HG02884 (cell line): Measurements from ENCODE around the gene PDCL2.
A peak's percentile ranks its signal among the peaks of the same experiment; 100 is the strongest.

ENCODE experiments used
- ATAC-seq: cut with Tn5 transposase; IDR thresholded peaks from one replicate; pipeline ENCODE4 v1.9.1; 2021; ENCODE audit warnings: mild to moderate bottlenecking, moderate library complexity; ENCODE audit not compliant: unreplicated experiment

Gene PDCL2

DNA sequence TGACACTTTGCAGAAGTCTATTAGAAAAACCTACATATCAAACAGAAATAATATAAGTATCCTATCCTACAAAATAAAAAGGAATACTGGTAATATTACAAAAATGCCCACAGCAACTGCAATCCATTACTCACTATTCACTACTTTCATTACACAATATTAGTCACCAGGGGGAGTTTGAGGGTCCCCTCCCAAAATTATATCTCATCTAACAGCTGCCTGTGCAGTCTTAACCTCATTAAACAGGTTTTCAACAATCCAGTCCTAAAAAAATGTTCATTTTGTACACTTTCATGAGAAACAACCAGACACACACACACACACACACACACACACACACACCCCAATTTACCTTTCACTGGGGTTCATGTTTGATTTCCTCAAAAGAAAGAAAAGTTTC is 48.2 kb downstream of the PDCL2 start:
- no peak for ATAC-seq

DNA sequence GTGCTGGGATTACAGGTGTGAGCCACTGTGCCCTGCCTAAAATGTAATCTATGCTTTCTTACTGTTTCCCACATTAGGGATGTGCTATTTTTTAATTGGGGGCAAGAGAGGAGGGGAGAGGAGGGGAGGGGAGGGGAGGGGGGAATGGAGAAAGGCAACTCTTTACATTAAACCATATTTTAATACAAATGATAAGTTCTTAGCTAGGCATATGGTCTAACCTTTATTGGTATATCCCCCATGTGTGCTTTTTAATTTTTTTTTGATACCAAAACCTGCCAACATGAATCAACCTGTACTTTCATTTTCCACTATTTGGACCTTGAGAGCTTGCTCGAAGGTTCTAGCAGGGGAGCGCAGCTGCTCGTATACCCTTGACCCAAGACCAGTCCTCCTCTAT is 51.8 kb downstream of the PDCL2 start:
- ATAC-seq, result no peak

DNA sequence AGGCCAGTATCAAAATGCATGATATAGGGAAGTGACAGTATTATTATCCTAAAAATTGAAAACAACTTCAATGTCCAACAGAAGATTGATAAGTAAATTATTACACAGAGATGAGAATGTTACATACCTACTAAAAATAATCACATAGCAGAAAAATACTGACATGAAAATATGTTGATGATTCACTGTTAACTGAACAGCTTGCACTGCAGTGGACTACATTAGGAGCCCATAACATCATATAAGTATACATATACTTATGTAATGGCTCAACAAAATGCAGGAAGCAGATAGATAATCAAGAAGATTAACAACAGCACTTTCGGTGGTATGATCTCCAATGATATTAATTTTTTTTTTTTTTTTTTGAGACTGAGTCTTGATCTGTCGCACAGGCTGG is 52.4 kb downstream of the PDCL2 start:
- no peak for ATAC-seq

DNA sequence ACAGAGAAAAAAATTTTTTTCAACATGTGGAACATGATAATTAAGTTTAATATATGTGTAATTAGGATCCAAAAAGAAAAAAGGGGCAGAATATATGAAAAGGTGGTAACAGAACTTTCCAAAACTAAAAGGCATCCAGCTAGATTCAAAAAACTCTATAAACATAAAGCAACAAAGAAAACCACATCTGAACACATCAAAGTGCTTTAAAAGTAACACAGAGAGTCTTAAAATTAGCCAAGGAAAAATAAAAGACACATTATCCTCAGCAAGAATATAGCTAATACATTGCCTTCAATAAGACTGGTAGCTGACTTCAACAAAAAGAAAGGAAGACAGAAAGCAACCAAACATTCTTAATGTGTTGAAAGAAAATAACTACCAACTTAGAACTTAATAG is 53.5 kb downstream of the PDCL2 start:
- no peak for ATAC-seq

DNA sequence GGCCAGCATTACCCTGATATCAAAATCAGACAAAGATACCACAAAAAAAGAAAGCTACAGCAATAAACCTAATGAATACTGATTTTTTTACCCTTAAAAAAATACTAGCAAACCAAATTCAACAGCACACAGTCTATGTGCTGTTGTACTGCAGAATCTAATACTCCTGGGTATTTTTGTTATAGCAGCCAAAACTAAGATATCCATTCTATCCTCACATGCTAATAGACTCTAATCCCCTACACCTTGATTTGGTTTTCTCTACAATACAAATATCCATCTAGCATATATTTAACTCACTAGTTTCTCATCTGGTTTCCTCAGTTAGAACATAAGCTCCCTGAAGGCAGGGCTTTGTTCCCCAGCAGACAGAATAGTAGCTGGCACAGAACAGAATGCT is 57.7 kb downstream of the PDCL2 start:
- no peak for ATAC-seq

DNA sequence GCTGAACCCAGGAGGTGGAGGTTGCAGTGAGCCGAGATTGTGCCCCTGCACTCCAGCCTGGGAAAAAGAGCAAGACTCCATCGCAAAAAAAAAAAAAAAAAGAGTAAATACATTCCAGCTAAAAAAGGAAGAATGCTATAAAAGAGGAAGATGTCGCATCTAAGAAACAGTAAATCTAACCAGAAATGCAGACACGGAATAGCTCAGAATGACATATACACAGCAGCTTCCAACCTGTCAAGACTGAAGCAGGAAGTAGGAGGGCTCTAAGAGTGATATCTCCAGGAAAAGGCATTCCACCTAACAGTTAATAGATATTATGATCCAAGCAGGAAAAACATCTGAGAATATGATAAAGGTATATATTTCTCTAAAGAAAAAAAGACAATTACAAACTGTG is 61.4 kb downstream of the PDCL2 start:
- ATAC-seq, result no peak

DNA sequence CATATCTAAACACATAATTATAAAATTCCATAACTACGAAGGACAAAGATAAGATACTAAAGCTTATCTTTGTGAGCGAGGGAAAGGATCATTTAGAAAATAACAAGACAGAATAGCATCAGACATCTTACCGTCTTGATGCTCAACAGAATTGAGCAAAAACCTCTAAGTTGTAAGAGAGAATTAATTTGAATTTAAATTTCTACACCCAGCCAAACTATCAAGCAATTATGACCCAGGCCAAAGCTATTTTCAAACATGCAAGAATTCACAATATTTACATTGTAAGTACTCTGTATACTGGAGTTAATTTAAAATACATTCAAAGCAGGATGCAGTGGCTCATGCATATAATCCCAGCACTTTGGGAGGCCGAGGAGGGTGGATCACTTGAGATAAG is 61.9 kb downstream of the PDCL2 start:
- ATAC-seq, result no peak

DNA sequence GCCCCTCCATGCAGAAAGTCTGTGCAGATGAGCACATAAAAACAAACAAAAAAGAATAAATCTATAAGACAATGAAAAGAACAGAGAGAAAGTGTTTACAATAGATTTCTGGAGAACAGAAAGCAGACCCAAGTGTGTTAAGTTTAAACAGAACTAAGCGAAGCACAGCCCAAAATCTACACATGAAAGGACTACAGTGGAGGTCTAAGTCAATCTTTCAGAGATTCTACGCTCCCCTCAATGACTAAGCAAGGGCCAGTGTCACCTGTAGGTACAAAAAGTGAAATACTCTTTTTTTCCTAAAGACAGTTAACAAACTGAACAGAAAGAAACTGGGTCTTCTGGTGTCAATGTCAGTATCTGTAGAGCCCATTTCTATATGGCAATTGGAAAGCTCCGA is 63.6 kb downstream of the PDCL2 start:
- ATAC-seq, result no peak

DNA sequence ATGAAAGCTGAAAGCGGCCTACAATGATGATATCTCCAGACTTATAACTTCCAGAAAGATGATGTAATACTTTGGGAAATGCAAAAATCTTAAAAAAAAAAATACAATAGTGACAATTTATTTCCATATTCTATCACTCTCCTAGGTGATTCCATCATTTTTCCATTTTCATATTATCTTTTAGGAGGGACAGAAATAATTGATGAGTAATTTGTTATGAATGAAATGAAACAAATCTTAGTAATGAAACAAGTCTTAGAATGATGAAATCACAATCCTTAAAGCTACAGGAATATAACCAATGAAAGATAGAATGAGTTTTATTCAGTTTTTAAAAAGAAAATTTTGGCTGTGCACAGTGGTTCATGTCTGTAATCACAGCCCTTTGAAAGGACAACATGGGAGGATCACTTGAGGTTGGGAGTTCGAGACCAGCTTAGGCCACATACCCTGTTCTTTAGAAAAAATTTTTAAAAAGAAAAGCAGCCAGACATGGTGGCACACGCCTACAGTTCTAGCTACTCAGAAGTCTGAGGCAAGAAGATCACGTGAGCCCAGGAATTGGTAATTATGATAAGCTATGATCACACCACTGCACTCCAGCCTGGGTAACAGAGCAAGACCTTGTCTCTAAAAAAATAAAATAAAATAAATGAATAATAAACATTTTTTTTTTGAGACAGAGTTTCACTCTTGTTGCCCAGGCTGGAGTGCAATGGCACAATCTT is 67.0 kb downstream of the PDCL2 start:
- ATAC-seq, result no peak

DNA sequence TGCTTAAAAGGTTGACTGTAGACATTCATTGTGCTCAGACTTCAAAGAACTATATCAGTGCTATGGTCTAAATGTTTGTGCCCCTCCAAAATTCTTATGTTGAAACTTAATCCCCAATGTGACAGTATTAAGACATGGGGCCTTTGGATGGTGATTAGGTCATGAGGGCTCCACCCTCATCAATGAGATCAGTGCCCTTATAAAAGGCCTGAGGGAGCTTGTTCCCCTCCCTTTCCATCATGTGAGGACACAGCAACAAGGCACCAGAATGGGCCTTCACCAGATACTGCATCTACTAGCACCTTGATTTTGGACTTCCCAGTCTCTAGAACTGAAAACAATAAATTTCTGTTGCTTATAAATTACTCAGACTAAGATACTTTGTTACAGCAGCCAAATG is 73.6 kb downstream of the PDCL2 start:
- ATAC-seq, result no peak

DNA sequence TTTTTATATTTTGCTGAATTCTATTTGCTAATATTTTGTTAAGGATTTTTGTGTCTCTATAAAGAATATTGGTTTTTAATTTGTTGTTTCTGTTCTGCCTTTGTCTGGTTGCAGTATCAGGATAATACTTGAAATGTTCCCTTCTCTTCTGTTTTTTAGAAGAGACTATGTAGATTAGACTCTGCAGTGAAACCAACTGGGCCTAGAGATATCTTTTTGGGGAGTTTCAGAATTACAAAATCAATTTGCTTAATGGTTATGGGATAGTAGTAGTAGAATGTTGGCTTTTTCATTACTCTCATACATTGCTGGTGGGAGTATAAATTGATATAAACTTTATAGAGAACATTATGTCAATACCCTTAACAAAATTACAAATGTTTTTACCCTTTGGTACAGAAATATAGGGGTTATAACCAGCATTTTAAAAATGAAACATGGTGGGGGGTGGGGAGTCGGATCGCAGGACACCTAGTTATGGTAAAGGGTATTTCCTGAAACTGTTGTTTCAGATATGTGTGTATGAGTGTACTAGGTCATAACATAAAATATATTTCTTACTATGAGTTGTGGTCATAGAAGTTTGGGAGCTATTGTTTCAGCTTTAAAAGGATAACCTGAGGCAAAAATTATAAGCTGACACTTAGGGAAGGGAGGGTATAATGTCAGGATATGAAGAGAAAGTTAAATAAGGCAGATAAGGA is 74.4 kb downstream of the PDCL2 start:
- peak; percentile 76 for ATAC-seq

DNA sequence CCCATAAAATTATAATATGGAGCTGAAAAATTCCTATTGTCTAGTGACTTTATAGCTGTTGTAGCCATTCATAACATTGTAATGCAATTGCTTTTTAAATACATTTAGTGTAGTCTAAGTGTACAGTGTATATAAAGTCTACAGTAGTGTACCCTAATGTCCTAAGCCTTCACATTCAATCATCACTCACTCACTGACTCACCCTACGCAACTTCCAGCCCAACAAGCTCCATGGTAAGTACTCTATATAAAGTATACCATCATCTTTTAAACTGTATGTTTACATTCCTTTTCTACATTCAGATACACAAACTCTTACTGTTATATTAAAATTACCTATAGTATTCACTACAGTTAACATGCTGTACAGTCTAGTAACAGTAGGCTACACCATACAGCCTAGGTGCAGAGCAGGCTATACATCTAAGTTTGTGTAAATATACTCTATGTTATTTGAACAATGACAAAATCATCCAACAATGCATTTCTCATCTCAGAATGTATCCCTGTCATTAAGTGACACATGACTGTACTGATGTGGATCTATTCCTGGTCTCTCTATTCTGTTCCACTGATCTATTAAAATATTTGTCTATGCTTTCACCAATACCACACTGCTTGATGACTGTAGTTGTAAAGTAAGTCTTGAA is 79.0 kb downstream of the PDCL2 start:
- ATAC-seq, result no peak

DNA sequence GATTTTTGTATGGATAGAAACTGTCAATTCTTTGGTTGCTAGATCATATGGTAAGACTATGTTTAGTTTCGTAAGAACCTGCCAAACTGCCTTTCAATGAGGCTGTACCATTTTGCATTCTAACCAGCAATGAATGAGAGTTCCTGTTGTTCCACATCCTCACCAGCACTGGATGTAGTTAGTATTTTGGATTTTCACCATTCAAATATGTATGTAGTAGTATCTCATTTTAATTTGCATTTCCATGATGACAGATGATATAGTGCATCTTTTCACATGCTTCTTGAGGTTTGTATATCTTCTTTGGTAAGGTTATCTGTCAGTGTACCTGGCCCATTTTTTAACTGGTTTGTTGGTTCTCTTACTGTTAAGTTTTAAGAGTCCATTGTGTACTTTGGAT is 80.0 kb downstream of the PDCL2 start:
- no peak for ATAC-seq

DNA sequence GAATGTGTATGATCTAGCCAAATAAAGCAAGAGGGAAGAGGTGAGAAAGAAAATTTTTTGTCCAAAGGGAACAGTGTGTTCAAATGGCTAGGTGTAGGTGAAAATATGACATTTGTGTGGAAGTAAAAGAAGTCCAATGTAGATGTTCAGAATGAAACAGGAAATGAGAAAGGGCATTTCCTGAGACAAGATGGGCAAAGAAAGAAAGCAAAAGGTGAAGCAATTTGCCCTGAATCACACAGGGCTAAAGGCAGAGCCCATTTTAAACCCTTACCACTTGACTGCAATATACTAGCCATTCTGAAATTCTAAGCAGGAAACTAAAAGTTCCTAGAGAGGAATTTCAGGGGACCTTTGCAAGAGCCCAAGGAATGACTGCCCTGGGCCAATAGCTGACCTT is 81.4 kb downstream of the PDCL2 start:
- ATAC-seq, result no peak

DNA sequence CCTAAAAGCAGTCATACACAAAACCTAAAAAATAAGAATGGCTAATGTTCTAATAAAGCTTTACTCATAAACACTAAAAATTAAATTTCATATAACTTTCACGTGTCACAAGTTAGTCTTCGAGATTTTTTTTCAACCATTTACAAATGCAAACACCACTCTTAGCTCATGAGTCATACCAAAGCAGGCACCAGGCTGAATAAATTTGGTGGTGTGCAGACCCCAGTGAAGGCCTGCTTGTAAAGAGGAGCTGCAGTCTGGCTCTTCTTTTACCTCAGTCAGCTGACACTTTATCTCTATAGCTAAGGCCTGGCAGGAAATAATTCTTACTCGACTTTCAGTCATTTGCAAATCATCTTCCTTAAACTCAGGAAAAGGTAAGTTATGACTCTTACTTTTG is 82.8 kb downstream of the PDCL2 start:
- no peak for ATAC-seq

DNA sequence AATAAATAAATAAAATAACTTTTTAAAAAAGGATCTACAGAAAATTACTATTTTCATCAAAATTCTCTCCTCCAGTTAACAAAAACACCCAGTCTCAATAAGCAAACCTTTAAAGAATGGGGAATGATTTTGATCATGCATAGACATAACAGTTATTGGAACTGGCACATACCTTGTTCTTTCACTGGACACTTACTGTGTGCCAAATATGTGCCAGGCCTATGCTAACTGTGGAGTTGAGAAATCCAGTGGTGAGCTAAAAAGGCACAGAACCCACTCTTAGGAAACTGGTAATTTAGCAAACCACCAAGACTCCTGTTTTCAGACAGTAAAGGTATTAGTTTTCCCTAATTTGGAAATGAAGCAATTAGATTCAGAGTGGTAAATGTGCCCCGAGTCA is 84.4 kb downstream of the PDCL2 start:
- ATAC-seq, result no peak
